Rectal smooth muscle tissue (tissue), 1 donor: ENCODE measurements around the gene PCYT1A.
"Not testable (repeated sequence)": the region's sequence is repeated elsewhere in the genome, so short reads cannot be mapped to it uniquely, and the experiment has no call there.

ENCODE experiments used
- H3K27ac ChIP-seq: one replicate; pipeline ENCODE4 v1.7.0; 2013; ENCODE audit warnings: low read depth, low read length, inconsistent platforms
- H3K27me3 ChIP-seq: one replicate; pipeline ENCODE4 v1.7.0; 2013; ENCODE audit warnings: low read length; ENCODE audit not compliant: control insufficient read depth, insufficient read depth
- H3K36me3 ChIP-seq: one replicate; pipeline ENCODE4 v1.7.0; 2013; ENCODE audit warnings: low read length; ENCODE audit not compliant: control insufficient read depth, insufficient read depth
- H3K4me1 ChIP-seq: one replicate; pipeline ENCODE4 v1.7.0; 2013; ENCODE audit warnings: low read length; ENCODE audit not compliant: control insufficient read depth, insufficient read depth
- H3K4me3 ChIP-seq: one replicate; pipeline ENCODE4 v1.7.0; 2013; ENCODE audit warnings: low read length
- H3K9ac ChIP-seq: one replicate; pipeline ENCODE4 v1.7.0; 2013; ENCODE audit warnings: low read length

Gene PCYT1A

GRCh38 chr3:196216089-196216564 is 71.4 kb downstream of the PCYT1A start, which contains the start of gene SLC51A:
Gene SLC51A, plus strand, starts transcription at chr3:196216534. Its CDS starts 179 bp downstream, at chr3:196216713.
- peak within 1 kb of the TSS; percentile 19 for H3K4me3 ChIP-seq
- H3K4me1 ChIP-seq = no peaks in the 10 kb centered on the region
- H3K36me3 ChIP-seq = no peaks in the 10 kb centered on the region
- peaks cover 4% of the 10 kb centered on the region for H3K27me3 ChIP-seq
- no peak within 1 kb of the TSS for H3K27ac ChIP-seq
- no peak within 1 kb of the TSS for H3K9ac ChIP-seq

GRCh38 chr3:196215493-196216020 is 72.0 kb downstream of the PCYT1A start:
- Histone ChIP-seq H3K27me3 (peaks cover 4% of the 10 kb centered on the region), H3K9ac (no peak overlapping the region)

GRCh38 chr3:196214783-196215441 is 72.6 kb downstream of the PCYT1A start:
- Histone ChIP-seq H3K27ac (no peak overlapping the region), H3K36me3 (no peaks in the 10 kb centered on the region), H3K27me3 (peaks cover 4% of the 10 kb centered on the region), H3K9ac (no peak overlapping the region), H3K4me3 (no peak overlapping the region), H3K4me1 (no peaks in the 10 kb centered on the region)

More at GRCh38 chr3:196215493-196216020, 72.0 kb downstream of the PCYT1A start:
- Histone ChIP-seq H3K36me3 (no peaks in the 10 kb centered on the region), H3K27ac (no peak overlapping the region), H3K4me3 (no peak overlapping the region), H3K4me1 (no peaks in the 10 kb centered on the region)

- H3K4me3 ChIP-seq = no peak within 1 kb of the TSS
- H3K36me3 ChIP-seq = no peaks in the 10 kb centered on the region
- H3K27me3 ChIP-seq = peaks cover 4% of the 10 kb centered on the region
Observed at GRCh38 chr3:196210673-196211556, 76.6 kb downstream of the PCYT1A start, which contains the start of gene ZDHHC19. Gene ZDHHC19, minus strand, starts transcription at chr3:196211400. Its CDS starts 85 bp downstream, at chr3:196211315.

GRCh38 chr3:196209944-196210672 is 77.4 kb downstream of the PCYT1A start:
- not testable (repeated sequence) for H3K27ac ChIP-seq, H3K27me3 ChIP-seq

More at GRCh38 chr3:196210673-196211556, 76.6 kb downstream of the PCYT1A start, which contains the start of gene ZDHHC19:
- Histone ChIP-seq H3K4me1 (no peaks in the 10 kb centered on the region), H3K27ac (no peak within 1 kb of the TSS), H3K9ac (no peak within 1 kb of the TSS)

GRCh38 chr3:196208942-196209695 is 78.4 kb downstream of the PCYT1A start:
- no peaks in the 10 kb centered on the region for H3K4me1 ChIP-seq
- peaks cover 4% of the 10 kb centered on the region for H3K27me3 ChIP-seq
- H3K9ac ChIP-seq = no peak overlapping the region
- no peak overlapping the region for H3K27ac ChIP-seq
- no peak overlapping the region for H3K4me3 ChIP-seq
- H3K36me3 ChIP-seq = no peaks in the 10 kb centered on the region

More at GRCh38 chr3:196209944-196210672, 77.4 kb downstream of the PCYT1A start:
- H3K9ac ChIP-seq, H3K4me3 ChIP-seq, H3K36me3 ChIP-seq, H3K4me1 ChIP-seq: not testable (repeated sequence)

- H3K9ac ChIP-seq = no peak overlapping the region
- H3K4me3 ChIP-seq = peak overlapping the region; percentile 62
- no peaks in the 10 kb centered on the region for H3K36me3 ChIP-seq
- no peaks in the 10 kb centered on the region for H3K4me1 ChIP-seq
- no peaks in the 10 kb centered on the region for H3K27me3 ChIP-seq
- no peak overlapping the region for H3K27ac ChIP-seq
Observed at GRCh38 chr3:196207833-196208607, 79.5 kb downstream of the PCYT1A start.

GRCh38 chr3:196207159-196207832 is 80.2 kb downstream of the PCYT1A start:
- Histone ChIP-seq H3K27ac (no peak overlapping the region), H3K4me3 (peak overlapping the region; percentile 0), H3K4me1 (no peaks in the 10 kb centered on the region), H3K36me3 (no peaks in the 10 kb centered on the region), H3K9ac (no peak overlapping the region), H3K27me3 (no peaks in the 10 kb centered on the region)

GRCh38 chr3:196205442-196206205 is 81.9 kb downstream of the PCYT1A start:
- not testable (repeated sequence) for H3K36me3 ChIP-seq, H3K9ac ChIP-seq, H3K4me3 ChIP-seq, H3K27ac ChIP-seq, H3K27me3 ChIP-seq, H3K4me1 ChIP-seq

GRCh38 chr3:196203846-196204245 is 83.7 kb downstream of the PCYT1A start:
- Histone ChIP-seq H3K9ac (no peak overlapping the region), H3K4me3 (no peak overlapping the region), H3K36me3 (no peaks in the 10 kb centered on the region), H3K27me3 (no peaks in the 10 kb centered on the region), H3K4me1 (no peaks in the 10 kb centered on the region), H3K27ac (no peak overlapping the region)
